ENCODE results near the gene PHF21A.

The PHF21A gene

GRCh38 chr11:46112961-46113607 lies 8.2 kb downstream of the PHF21A start:
- H3K9me3 Mint-ChIP-seq = no peaks in the 10 kb centered on the region
- DNase-seq (no peak), ATAC-seq (peak; percentile 90)
- H3K4me3 Mint-ChIP-seq = no peak overlapping the region
- H3K27me3 Mint-ChIP-seq = no peaks in the 10 kb centered on the region
- peaks cover 47% of the 10 kb centered on the region for H3K4me1 Mint-ChIP-seq
- H3K27ac Mint-ChIP-seq = no peak overlapping the region

- no peak overlapping the region for H3K27ac Mint-ChIP-seq
- no peak overlapping the region for H3K4me3 Mint-ChIP-seq
- no peak for ATAC-seq
- H3K9me3 Mint-ChIP-seq = no peaks in the 10 kb centered on the region
- H3K27me3 Mint-ChIP-seq = no peaks in the 10 kb centered on the region
- DNase-seq = no peak
- peaks cover 38% of the 10 kb centered on the region for H3K4me1 Mint-ChIP-seq
Observed at GRCh38 chr11:46108751-46109150, 12.5 kb downstream of the PHF21A start.

DNA sequence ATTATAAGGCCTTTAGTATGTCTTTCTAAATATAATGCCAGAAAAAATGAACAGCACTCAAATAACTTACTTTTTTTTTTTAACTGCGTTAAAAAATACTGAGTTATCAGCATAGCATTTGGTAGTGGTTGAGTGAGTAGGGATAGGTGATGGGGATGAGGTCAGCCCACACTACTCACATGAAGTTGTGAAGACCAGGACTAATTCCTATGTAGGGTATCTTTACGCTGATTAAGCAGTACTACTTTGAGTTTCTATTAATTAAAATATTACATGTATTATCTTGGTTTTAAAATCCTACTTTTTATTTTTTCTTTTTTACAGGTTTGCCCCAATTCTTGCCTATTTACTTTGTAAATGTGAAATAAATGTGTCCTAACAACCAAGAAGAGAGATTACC lies 13.5 kb downstream of the PHF21A start:
- Mint-ChIP-seq H3K27me3 (no peaks in the 10 kb centered on the region), H3K4me3 (no peak overlapping the region), H3K4me1 (peaks cover 33% of the 10 kb centered on the region), H3K27ac (no peak overlapping the region), H3K9me3 (no peaks in the 10 kb centered on the region)
- ATAC-seq = no peak
- no peak for DNase-seq

DNA sequence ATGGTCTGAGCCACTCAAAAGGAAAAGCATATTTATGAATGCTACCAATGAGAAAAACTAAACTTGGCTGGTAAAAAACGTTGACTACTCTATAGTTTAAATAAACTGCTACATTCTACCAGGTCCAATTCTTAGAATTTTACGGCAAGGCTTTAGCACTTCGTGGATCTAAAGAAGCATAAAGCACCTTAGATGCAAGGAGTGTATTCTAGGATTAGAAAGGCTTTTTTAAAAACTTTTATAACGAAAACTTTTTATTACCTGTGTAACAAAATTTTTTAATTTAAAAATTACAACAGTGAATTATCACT lies 13.9 kb downstream of the PHF21A start:
- no peak overlapping the region for H3K27ac Mint-ChIP-seq
- ATAC-seq = no peak

GRCh38 chr11:46106530-46107407 lies 14.5 kb downstream of the PHF21A start:
- ATAC-seq = no peak
- Mint-ChIP-seq H3K27me3 (no peaks in the 10 kb centered on the region), H3K4me1 (peaks cover 34% of the 10 kb centered on the region), H3K4me3 (no peak overlapping the region), H3K27ac (no peak overlapping the region), H3K9me3 (no peaks in the 10 kb centered on the region)
- DNase-seq = no peak

More for the DNA sequence above, 13.9 kb downstream of the PHF21A start:
- DNase-seq = no peak
- H3K27me3 Mint-ChIP-seq = no peaks in the 10 kb centered on the region
- peaks cover 33% of the 10 kb centered on the region for H3K4me1 Mint-ChIP-seq
- H3K9me3 Mint-ChIP-seq = no peaks in the 10 kb centered on the region
- H3K4me3 Mint-ChIP-seq = no peak overlapping the region

DNA sequence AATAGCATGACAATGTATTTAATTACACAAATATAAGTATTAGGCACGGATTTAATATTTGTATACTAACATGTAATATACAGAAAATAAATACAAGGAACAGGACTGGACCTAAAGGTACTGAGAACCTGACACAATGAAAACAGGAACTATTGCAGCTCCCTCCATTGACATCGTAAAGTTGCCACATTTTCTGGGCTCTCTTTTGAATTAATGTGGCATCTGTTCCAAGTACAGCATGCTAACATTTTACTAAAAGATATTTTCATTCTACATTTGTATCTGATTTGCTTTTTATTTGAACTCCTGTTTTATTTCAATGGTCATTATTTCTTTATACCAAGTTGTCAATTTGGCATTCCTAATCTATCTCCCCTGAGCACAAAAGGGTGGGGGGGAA lies 15.3 kb downstream of the PHF21A start:
- Mint-ChIP-seq H3K4me1 (peaks cover 37% of the 10 kb centered on the region), H3K27me3 (no peaks in the 10 kb centered on the region), H3K9me3 (no peaks in the 10 kb centered on the region), H3K4me3 (no peak overlapping the region), H3K27ac (no peak overlapping the region)
- ATAC-seq = no peak
- DNase-seq = no peak

- Mint-ChIP-seq H3K27ac (no peak overlapping the region), H3K4me3 (peak overlapping the region; percentile 2 to 43), H3K9me3 (no peaks in the 10 kb centered on the region), H3K27me3 (no peaks in the 10 kb centered on the region), H3K4me1 (peaks cover 43% of the 10 kb centered on the region)
- DNase-seq (no peak), ATAC-seq (no peak)
Observed at GRCh38 chr11:46105134-46105628, 16.1 kb downstream of the PHF21A start.

DNA sequence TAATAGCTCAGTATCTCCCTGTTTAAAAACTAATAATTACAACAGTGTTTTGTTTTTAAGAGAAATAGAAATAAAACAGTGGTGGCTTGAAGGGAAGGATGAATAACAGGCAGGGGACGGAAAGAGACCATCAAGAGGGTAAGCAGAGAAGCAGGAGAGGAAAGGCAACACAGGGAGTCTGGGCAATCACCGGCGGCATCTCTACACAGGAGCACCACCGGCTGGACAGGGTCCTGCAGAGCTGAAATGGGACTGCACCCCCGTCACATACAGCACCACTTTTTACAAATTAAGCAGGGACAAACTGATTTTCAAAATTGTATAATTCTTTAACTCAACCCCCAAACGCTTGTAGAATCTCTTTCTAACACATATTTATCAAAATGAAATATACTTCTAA lies 18.4 kb downstream of the PHF21A start:
- Mint-ChIP-seq H3K27ac (no peak overlapping the region), H3K27me3 (no peaks in the 10 kb centered on the region)
- no peak for ATAC-seq

GRCh38 chr11:46100670-46101069 lies 20.6 kb downstream of the PHF21A start:
- Mint-ChIP-seq H3K4me3 (peak overlapping the region; percentile 44 to 55), H3K27ac (no peak overlapping the region), H3K9me3 (no peaks in the 10 kb centered on the region), H3K27me3 (no peaks in the 10 kb centered on the region), H3K4me1 (peaks cover 65% of the 10 kb centered on the region)
- DNase-seq = no peak
- ATAC-seq = no peak

More for the DNA sequence above, 18.4 kb downstream of the PHF21A start:
- DNase-seq = no peak
- Mint-ChIP-seq H3K4me1 (peaks cover 61% of the 10 kb centered on the region), H3K4me3 (no peak overlapping the region), H3K9me3 (no peaks in the 10 kb centered on the region)

GRCh38 chr11:46099963-46100316 lies 21.3 kb downstream of the PHF21A start:
- Mint-ChIP-seq H3K27me3 (no peaks in the 10 kb centered on the region), H3K9me3 (no peaks in the 10 kb centered on the region), H3K4me3 (peak overlapping the region; percentile 40 to 69), H3K4me1 (peaks cover 57% of the 10 kb centered on the region), H3K27ac (peak overlapping the region; percentile 27 to 68)
- DNase-seq (no peak), ATAC-seq (peak; percentile 53)

- Mint-ChIP-seq H3K27me3 (no peaks in the 10 kb centered on the region), H3K27ac (no peak overlapping the region), H3K4me3 (no peak overlapping the region), H3K9me3 (no peaks in the 10 kb centered on the region), H3K4me1 (no peaks in the 10 kb centered on the region)
- DNase-seq (no peak), ATAC-seq (no peak)
Observed at GRCh38 chr11:46090375-46090774, 30.9 kb downstream of the PHF21A start.

- DNase-seq (no peak), ATAC-seq (no peak)
- Mint-ChIP-seq H3K9me3 (no peaks in the 10 kb centered on the region), H3K4me1 (no peaks in the 10 kb centered on the region), H3K27ac (peak overlapping the region in 1 of 2 donors; percentile 8), H3K4me3 (no peak overlapping the region), H3K27me3 (no peaks in the 10 kb centered on the region)
Observed at GRCh38 chr11:46079662-46080061, 41.6 kb downstream of the PHF21A start.

GRCh38 chr11:46075928-46076327 lies 45.3 kb downstream of the PHF21A start:
- Mint-ChIP-seq H3K4me3 (no peak overlapping the region), H3K27me3 (no peaks in the 10 kb centered on the region), H3K4me1 (peaks cover 7% of the 10 kb centered on the region), H3K27ac (no peak overlapping the region), H3K9me3 (no peaks in the 10 kb centered on the region)
- DNase-seq (no peak), ATAC-seq (no peak)

DNA sequence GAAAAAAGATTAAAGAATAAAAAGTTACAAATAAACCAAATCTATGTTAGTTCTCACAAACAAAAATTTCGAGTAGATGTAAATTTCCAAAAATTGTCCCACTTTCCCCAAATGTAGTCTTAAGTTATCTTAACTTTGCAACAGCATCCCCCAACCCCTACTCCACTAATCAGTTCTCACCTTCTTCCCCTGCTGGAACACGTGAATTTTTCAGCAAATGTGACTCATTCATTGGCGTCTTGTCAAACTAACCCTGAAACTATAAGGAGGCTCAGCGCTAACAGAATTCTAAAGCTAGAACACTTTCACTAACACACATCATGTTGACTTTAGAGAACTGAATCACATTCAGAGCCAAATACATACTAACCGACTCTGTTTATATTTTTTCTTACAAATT lies 46.1 kb downstream of the PHF21A start:
- DNase-seq = no peak
- Mint-ChIP-seq H3K9me3 (no peaks in the 10 kb centered on the region), H3K27ac (no peak overlapping the region), H3K4me1 (peaks cover 7% of the 10 kb centered on the region), H3K4me3 (no peak overlapping the region), H3K27me3 (no peaks in the 10 kb centered on the region)
- ATAC-seq = no peak

GRCh38 chr11:46073632-46074031 lies 47.6 kb downstream of the PHF21A start:
- Mint-ChIP-seq H3K4me1 (peaks cover 7% of the 10 kb centered on the region), H3K4me3 (no peak overlapping the region), H3K27me3 (no peaks in the 10 kb centered on the region), H3K9me3 (no peaks in the 10 kb centered on the region), H3K27ac (no peak overlapping the region)
- ATAC-seq = no peak
- DNase-seq = no peak

GRCh38 chr11:46072172-46072964 lies 48.9 kb downstream of the PHF21A start:
- DNase-seq (no peak), ATAC-seq (no peak)
- Mint-ChIP-seq H3K9me3 (no peaks in the 10 kb centered on the region), H3K4me3 (no peak overlapping the region), H3K27me3 (no peaks in the 10 kb centered on the region), H3K4me1 (peaks cover 7% of the 10 kb centered on the region), H3K27ac (no peak overlapping the region)
